8988T (cell line): ENCODE measurements around the gene ETHE1.
A peak's percentile ranks its signal among the peaks of the same experiment; 100 is the strongest.

ENCODE experiments used
- DNase-seq: peaks from one replicate; pipeline ENCODE4 v3.0.0; 2011

Gene ETHE1

GRCh38 chr19:43463381-43464133 lies 63.4 kb downstream of the ETHE1 start:
- peak; percentile 74 for DNase-seq

- DNase-seq = no peak
Measured at GRCh38 chr19:43462785-43463380, 64.1 kb downstream of the ETHE1 start.

- DNase-seq = no peak
Measured at GRCh38 chr19:43462383-43462782, 64.6 kb downstream of the ETHE1 start.

- no peak for DNase-seq
Measured at GRCh38 chr19:43461303-43461702, 65.7 kb downstream of the ETHE1 start.

GRCh38 chr19:43460362-43461016 lies 66.5 kb downstream of the ETHE1 start:
- no peak for DNase-seq

- DNase-seq = no peak
Measured at GRCh38 chr19:43457809-43458208, 69.2 kb downstream of the ETHE1 start.
